SU-DHL-6 (cell line): ENCODE measurements around the gene PPCDC.
"Not testable (repeated sequence)": the region's sequence is repeated elsewhere in the genome, so short reads cannot be mapped to it uniquely, and the experiment has no call there.

Experiments
- H2AFZ ChIP-seq: fragments of 200-600 bp; sonication (generic); 2 replicates; pipeline ENCODE4 v1.6.1; 2014; ENCODE audit warnings: low read depth, mild to moderate bottlenecking, moderate library complexity, mixed read lengths, antibody characterized with exemption, low read length; ENCODE audit not compliant: severe bottlenecking
- H3F3A ChIP-seq: fragments of 200-600 bp; shearing (Covaris generic); 2 replicates; pipeline ENCODE4 v1.6.0; 2016; ENCODE audit warnings: antibody characterized with exemption, mild to moderate bottlenecking; ENCODE audit not compliant: insufficient read depth
- H3K27ac ChIP-seq: fragments of 200-600 bp; sonication (generic); 2 replicates; pipeline ENCODE4 v1.5.1; 2016; ENCODE audit warnings: low read depth, mild to moderate bottlenecking, low read length, moderate library complexity, mixed read lengths
- H3K27me3 ChIP-seq: fragments of 200-600 bp; sonication (generic), shearing (Covaris generic); 2 replicates; pipeline ENCODE4 v1.6.0; 2014; ENCODE audit warnings: mild to moderate bottlenecking, low read length
- H3K36me3 ChIP-seq: fragments of 200-600 bp; sonication (generic); 2 replicates; pipeline ENCODE4 v1.6.1; 2014; ENCODE audit warnings: mild to moderate bottlenecking, low read length, mixed read lengths
- H3K4me2 ChIP-seq: fragments of 300-600, 200-600 bp; shearing (Covaris generic), sonication (generic); 2 replicates; pipeline ENCODE4 v1.6.0; 2014; ENCODE audit warnings: low read length, low read depth, mild to moderate bottlenecking; ENCODE audit not compliant: poor library complexity, severe bottlenecking
- H3K4me3 ChIP-seq: fragments of 200-600 bp; sonication (generic); 2 replicates; pipeline ENCODE4 v1.5.1; 2014; ENCODE audit warnings: antibody characterized with exemption, low read length, mild to moderate bottlenecking, mixed read lengths; ENCODE audit not compliant: insufficient read depth, poor library complexity, severe bottlenecking
- H3K79me2 ChIP-seq: fragments of 200-600 bp; sonication (generic); 2 replicates; pipeline ENCODE4 v1.6.1; 2014; ENCODE audit warnings: mild to moderate bottlenecking, low read length, moderate library complexity; ENCODE audit not compliant: insufficient read depth
- H3K9ac ChIP-seq: fragments of 200-600 bp; sonication (generic); 2 replicates; pipeline ENCODE4 v1.7.0; 2014; ENCODE audit warnings: mild to moderate bottlenecking, low read length
- H3K9me2 ChIP-seq: fragments of 200-600 bp; sonication (generic); replicated peaks from 2 replicates; pipeline ENCODE4 v1.6.1; 2014; ENCODE audit warnings: low read length; ENCODE audit not compliant: insufficient read depth
- H3K9me3 ChIP-seq: fragments of 200-600 bp; sonication (generic); 2 replicates; pipeline ENCODE4 v1.6.1; 2014; ENCODE audit warnings: low read length, mixed read lengths; ENCODE audit not compliant: insufficient read depth
- H4K20me1 ChIP-seq: fragments of 200-600 bp; sonication (generic); 2 replicates; pipeline ENCODE4 v1.6.1; 2014; ENCODE audit warnings: low read depth, mild to moderate bottlenecking, antibody characterized with exemption, low read length, moderate library complexity, mixed read lengths
- CTCF ChIP-seq: fragments of 200-600 bp; sonication (generic); IDR thresholded peaks from one replicate; pipeline ENCODE4 v1.5.1; 2017; ENCODE audit warnings: antibody characterized with exemption, mild to moderate bottlenecking, low read length, moderate library complexity; ENCODE audit not compliant: insufficient read depth, poor library complexity, severe bottlenecking
- EZH2phosphoT487 ChIP-seq: fragments of 200-600 bp; sonication (generic), shearing (Covaris generic); conservative IDR thresholded peaks from 2 replicates; pipeline ENCODE4 v1.6.1; 2018; ENCODE audit warnings: mild to moderate bottlenecking, antibody characterized with exemption, low read length, moderate library complexity, mixed read lengths

Gene PPCDC

DNA sequence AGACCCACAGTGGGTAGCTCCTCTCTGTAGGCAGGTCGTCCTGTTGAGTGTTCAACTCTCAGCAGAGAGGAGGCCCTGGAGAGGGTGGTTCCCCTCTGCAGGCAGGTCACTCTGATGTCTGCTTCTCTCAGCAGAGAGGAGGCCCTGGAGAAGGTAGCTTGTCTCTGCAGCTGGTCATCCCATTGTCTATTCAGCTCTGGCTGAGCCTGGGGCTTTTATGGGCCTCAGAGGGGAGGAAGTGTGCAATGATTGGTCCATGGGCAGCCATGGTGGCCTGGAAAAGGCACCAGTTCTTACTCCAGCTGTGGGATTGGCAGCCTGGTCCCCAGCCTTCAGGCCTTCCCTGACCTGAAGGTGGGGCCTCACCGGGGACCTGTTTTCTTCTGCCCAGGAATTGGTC lies 52.9 kb downstream of the PPCDC start:
- Histone ChIP-seq H4K20me1 (no peaks in the 10 kb centered on the region), H3K79me2 (no peaks in the 10 kb centered on the region), H3F3A (no peaks in the 10 kb centered on the region), H3K27ac (no peak overlapping the region), H3K9ac (no peak overlapping the region), H3K9me2 (no peaks in the 10 kb centered on the region), H3K36me3 (0 out of 2 replicates have a peak, but pooled peaks cover 9% of the 10 kb centered on the region), H2AFZ (no peak overlapping the region), H3K27me3 (no peaks in the 10 kb centered on the region; the same call in 1 of the 2 replicates), H3K4me2 (no peak overlapping the region), H3K4me3 (no peak overlapping the region), H3K9me3 (peaks cover 16% of the 10 kb centered on the region)
- TF ChIP-seq EZH2phosphoT487 (no peak), CTCF (no peak)

DNA sequence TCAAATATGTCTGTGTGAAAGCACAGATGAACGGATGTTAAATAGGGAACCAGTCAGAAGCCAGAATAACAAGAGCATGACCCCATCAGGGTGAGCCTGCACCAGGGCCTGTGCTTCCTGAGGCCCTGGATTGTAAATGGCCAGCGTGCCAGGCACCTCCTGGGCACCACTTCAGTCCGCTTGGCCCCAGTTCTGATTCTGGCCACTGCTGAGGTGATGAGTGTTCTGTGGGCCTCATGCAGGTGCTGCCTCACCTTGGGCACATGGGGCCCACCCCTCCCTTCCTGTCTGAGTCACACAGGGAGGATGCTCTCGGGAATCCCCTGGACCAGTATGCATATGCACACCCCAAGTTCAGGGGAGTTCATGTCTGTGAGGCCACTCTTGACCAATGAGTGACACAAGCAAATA lies 54.2 kb downstream of the PPCDC start:
- not testable (repeated sequence) for H2AFZ ChIP-seq, H3K9me2 ChIP-seq, H3K36me3 ChIP-seq, H3K4me2 ChIP-seq, H3K79me2 ChIP-seq, H3K27ac ChIP-seq, H3F3A ChIP-seq, H3K9ac ChIP-seq, H3K4me3 ChIP-seq, H4K20me1 ChIP-seq, H3K27me3 ChIP-seq
- peaks cover 16% of the 10 kb centered on the region for H3K9me3 ChIP-seq

GRCh38 chr15:75081150-75081549 lies 57.8 kb downstream of the PPCDC start:
- Histone ChIP-seq H3K9me2 (no peaks in the 10 kb centered on the region), H3K27me3 (no peaks in the 10 kb centered on the region; the same call in 1 of the 2 replicates), H3K4me3 (no peak overlapping the region), H3K4me2 (no peak overlapping the region), H3K79me2 (no peaks in the 10 kb centered on the region), H4K20me1 (no peaks in the 10 kb centered on the region), H3K27ac (no peak overlapping the region), H3F3A (0 out of 2 replicates have a peak, but pooled peaks cover 5% of the 10 kb centered on the region), H3K36me3 (no peaks in the 10 kb centered on the region), H3K9me3 (peaks cover 7% of the 10 kb centered on the region), H3K9ac (no peak overlapping the region), H2AFZ (no peak overlapping the region)
- TF ChIP-seq EZH2phosphoT487 (no peak), CTCF (no peak)

GRCh38 chr15:75082689-75083088 lies 59.3 kb downstream of the PPCDC start:
- Histone ChIP-seq H3K36me3 (no peaks in the 10 kb centered on the region), H3K9me2 (no peaks in the 10 kb centered on the region), H3K4me2 (no peak overlapping the region), H4K20me1 (no peaks in the 10 kb centered on the region), H3K27ac (no peak overlapping the region), H3K4me3 (no peak overlapping the region), H3K9ac (no peak overlapping the region), H2AFZ (no peak overlapping the region), H3K27me3 (no peaks in the 10 kb centered on the region; the same call in 1 of the 2 replicates), H3K9me3 (no peaks in the 10 kb centered on the region), H3F3A (0 out of 2 replicates have a peak, but pooled peaks cover 5% of the 10 kb centered on the region), H3K79me2 (no peaks in the 10 kb centered on the region)
- TF ChIP-seq EZH2phosphoT487 (no peak), CTCF (no peak)

- H4K20me1 ChIP-seq, H3K9me2 ChIP-seq, H3K27me3 ChIP-seq, H2AFZ ChIP-seq, H3K27ac ChIP-seq, H3K36me3 ChIP-seq, H3F3A ChIP-seq, H3K79me2 ChIP-seq, H3K9ac ChIP-seq, H3K9me3 ChIP-seq, H3K4me2 ChIP-seq, H3K4me3 ChIP-seq: not testable (repeated sequence)
Observed at GRCh38 chr15:75085708-75086107, 62.3 kb downstream of the PPCDC start.
